ENCODE data around the gene MRAP2.

GRCh38 chr6:84001119-84001518 is 32.5 kb upstream of the MRAP2 start:
- TF ChIP-seq POLR2A (IDR thresholded peaks at IDR 0.05) (no peak), CTCF (IDR thresholded peaks at IDR 0.05) (no peak)
